Neuronal stem cell (in vitro differentiated cells): ENCODE measurements around the gene CMIP.
A peak's percentile ranks its signal among the peaks of the same experiment; 100 is the strongest.

Source experiments
- DNase-seq: peaks from one replicate; pipeline ENCODE4 v3.0.0-alpha.2; 2013; ENCODE audit warnings: low spot score
- H2AFZ ChIP-seq: one replicate; pipeline ENCODE4 v1.6.1; 2013; ENCODE audit warnings: mild to moderate bottlenecking, low read length, inconsistent platforms
- H2AK5ac ChIP-seq: 2 replicates; pipeline ENCODE4 v1.6.1; 2013; ENCODE audit warnings: low read depth, mild to moderate bottlenecking, inconsistent platforms, low read length, moderate library complexity, mixed read lengths
- H2BK120ac ChIP-seq: 2 replicates; pipeline ENCODE4 v1.6.1; 2013; ENCODE audit warnings: low read depth, mild to moderate bottlenecking, inconsistent platforms, low read length, moderate library complexity, mixed read lengths
- H2BK12ac ChIP-seq: one replicate; pipeline ENCODE4 v1.6.1; 2013; ENCODE audit warnings: low read length, inconsistent platforms
- H2BK15ac ChIP-seq: 2 replicates; pipeline ENCODE4 v1.6.1; 2013; ENCODE audit warnings: mild to moderate bottlenecking, low read length, inconsistent platforms, mixed read lengths
- H2BK5ac ChIP-seq: one replicate; pipeline ENCODE4 v1.6.1; 2013; ENCODE audit warnings: inconsistent platforms, mild to moderate bottlenecking, low read length, moderate library complexity
- H3K14ac ChIP-seq: one replicate; pipeline ENCODE4 v1.6.1; 2013; ENCODE audit warnings: low read length, inconsistent platforms
- H3K18ac ChIP-seq: 2 replicates; pipeline ENCODE4 v1.6.1; 2013; ENCODE audit warnings: low read length, inconsistent platforms
- H3K23ac ChIP-seq: 2 replicates; pipeline ENCODE4 v1.6.1; 2013; ENCODE audit warnings: low read depth, mild to moderate bottlenecking, mixed read lengths, low read length, inconsistent platforms; ENCODE audit not compliant: poor library complexity
- H3K27ac ChIP-seq: replicated peaks from 3 replicates; pipeline ENCODE4 v1.5.1; 2013; ENCODE audit warnings: low read length, inconsistent platforms
- H3K27me3 ChIP-seq, 3 experiments: 2 replicates each; pipeline ENCODE4 v1.6.1; 2013; ENCODE audit warnings: low read length in 3 of 3, mild to moderate bottlenecking in 2 of 3, inconsistent platforms in 1 of 3, low read depth in 1 of 3, mixed read lengths in 1 of 3, moderate library complexity in 1 of 3; ENCODE audit not compliant: control insufficient read depth in 3 of 3, insufficient read depth in 3 of 3
- H3K36me3 ChIP-seq, 2 donors: replicated peaks in 1 of 2; 2 replicates each; pipeline ENCODE4 v1.6.1; 2013; ENCODE audit warnings: low read length in 2 of 2; ENCODE audit not compliant: control insufficient read depth in 2 of 2, insufficient read depth in 2 of 2
- H3K4ac ChIP-seq: 2 replicates; pipeline ENCODE4 v1.6.1; 2013; ENCODE audit warnings: inconsistent platforms, mild to moderate bottlenecking, low read length, moderate library complexity
- H3K4me1 ChIP-seq, 2 donors: 1 replicate in 1 of 2; 2 replicates in 1 of 2; pipeline ENCODE4 v1.6.1; 2013; ENCODE audit warnings: low read length in 2 of 2, low read depth in 1 of 2; ENCODE audit not compliant: control insufficient read depth in 2 of 2, insufficient read depth in 1 of 2
- H3K4me2 ChIP-seq: one replicate; pipeline ENCODE4 v1.6.1; 2013; ENCODE audit warnings: mild to moderate bottlenecking, low read length, inconsistent platforms; ENCODE audit not compliant: insufficient read depth, poor library complexity, severe bottlenecking
- H3K4me3 ChIP-seq, 2 donors: 2 replicates each; pipeline ENCODE4 v1.5.1; 2013; ENCODE audit warnings: low read length in 2 of 2, mild to moderate bottlenecking in 2 of 2, inconsistent platforms in 1 of 2, moderate library complexity in 1 of 2
- H3K79me1 ChIP-seq: one replicate; pipeline ENCODE4 v1.6.1; 2013; ENCODE audit warnings: low read depth, mild to moderate bottlenecking, inconsistent platforms, low read length, moderate library complexity
- H3K9ac ChIP-seq: one replicate; pipeline ENCODE4 v1.6.1; 2013; ENCODE audit warnings: mild to moderate bottlenecking, low read depth, low read length, inconsistent platforms; ENCODE audit not compliant: poor library complexity
- H3K9me3 ChIP-seq, 2 donors: replicated peaks in 1 of 2; 2 replicates each; pipeline versions ENCODE3 to v1.6.1; 2013; ENCODE audit warnings: low read length in 2 of 2, mild to moderate bottlenecking in 2 of 2, inconsistent platforms in 1 of 2, low read depth in 1 of 2, mixed read lengths in 1 of 2, moderate library complexity in 1 of 2; ENCODE audit not compliant: control insufficient read depth in 2 of 2, insufficient read depth in 1 of 2
- H4K8ac ChIP-seq: one replicate; pipeline ENCODE4 v1.6.1; 2013; ENCODE audit warnings: low read depth, mild to moderate bottlenecking, inconsistent platforms, low read length, moderate library complexity
- H4K91ac ChIP-seq: one replicate; pipeline ENCODE4 v1.6.1; 2013; ENCODE audit warnings: low read length, low read depth, mild to moderate bottlenecking, inconsistent platforms; ENCODE audit not compliant: poor library complexity
- WGBS, 2 donors: extraction: QIAGEN DNeasy Blood & Tissue Kit; methylation state at CpG; one replicate each; pipeline ENCODE4 v1.1.7; 2013; ENCODE audit warnings: missing lambda C conversion rate in 2 of 2, mixed read lengths in 1 of 2; ENCODE audit not compliant: insufficient read length in 2 of 2, insufficient replicate concordance in 1 of 2; ENCODE audit errors: extremely low coverage in 2 of 2; 5-methylcytosine and 5-hydroxymethylcytosine counted together

The CMIP gene

DNA sequence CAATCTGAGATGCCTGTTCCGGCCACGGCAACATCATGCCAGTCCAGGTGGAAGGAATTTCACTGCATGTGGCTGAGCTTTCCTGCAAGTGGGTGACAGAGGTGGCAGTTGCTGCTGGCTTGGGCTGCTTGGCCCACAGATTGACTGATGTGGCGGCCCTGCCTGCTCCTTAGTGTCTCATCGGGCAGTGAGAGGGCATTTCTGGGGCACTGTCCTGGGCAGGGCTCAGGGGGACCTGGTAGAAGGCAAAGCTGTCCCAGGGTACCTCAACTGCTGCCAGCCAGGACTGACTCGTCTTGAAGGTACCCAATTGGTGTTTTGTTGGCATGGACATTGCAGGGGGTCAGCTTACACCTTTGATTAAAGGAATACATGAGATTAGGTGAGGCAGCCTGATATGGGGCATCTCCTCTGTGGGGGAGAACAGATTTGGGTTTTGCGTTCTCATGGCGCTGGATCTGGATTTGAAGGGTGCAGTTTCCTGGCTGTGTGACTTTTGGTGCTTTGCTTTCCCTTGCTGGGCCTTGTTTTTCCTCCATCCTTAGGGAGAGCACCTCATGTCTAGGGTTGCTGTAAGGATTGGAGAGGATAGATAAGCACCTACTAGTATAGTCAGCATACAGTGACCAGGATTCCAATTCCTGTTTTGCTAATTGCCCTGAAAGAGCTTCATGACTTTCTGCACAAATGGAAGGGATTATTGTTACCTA is 5.4 kb downstream of the CMIP start:
- H3K27ac ChIP-seq, result no peak overlapping the region
- H3K9ac ChIP-seq, result peak overlapping the region; percentile 9
- H2BK15ac ChIP-seq, result no peak overlapping the region
- H3K4me3 ChIP-seq, result no peak overlapping the region
- H2BK12ac ChIP-seq, result no peak overlapping the region
- peaks cover 21% of the 10 kb centered on the region for H3K79me1 ChIP-seq
- H3K14ac ChIP-seq, result peak overlapping the region; percentile 14
- no peak overlapping the region for H2BK120ac ChIP-seq
- DNase-seq, result no peak
- H2AK5ac ChIP-seq, result no peak overlapping the region
- no peak overlapping the region for H4K91ac ChIP-seq
- no peak overlapping the region for H4K8ac ChIP-seq
- no peaks in the 10 kb centered on the region for H3K36me3 ChIP-seq
- H3K4ac ChIP-seq, result no peak overlapping the region
- H3K27me3 ChIP-seq, result no peaks in the 10 kb centered on the region
- H3K18ac ChIP-seq, result peak overlapping the region; percentile 81
- no CpG with 5 or more reads among the region's 7 CpGs for WGBS, 2 donors
- peak overlapping the region; percentile 61 for H3K23ac ChIP-seq
- H2AFZ ChIP-seq, result no peak overlapping the region
- no peak overlapping the region for H2BK5ac ChIP-seq
- peaks cover 0 to 4% of the 10 kb centered on the region in 2 donors for H3K9me3 ChIP-seq
- H3K4me1 ChIP-seq, result peaks cover 16 to 35% of the 10 kb centered on the region in 2 donors
- H3K4me2 ChIP-seq, result no peak overlapping the region

DNA sequence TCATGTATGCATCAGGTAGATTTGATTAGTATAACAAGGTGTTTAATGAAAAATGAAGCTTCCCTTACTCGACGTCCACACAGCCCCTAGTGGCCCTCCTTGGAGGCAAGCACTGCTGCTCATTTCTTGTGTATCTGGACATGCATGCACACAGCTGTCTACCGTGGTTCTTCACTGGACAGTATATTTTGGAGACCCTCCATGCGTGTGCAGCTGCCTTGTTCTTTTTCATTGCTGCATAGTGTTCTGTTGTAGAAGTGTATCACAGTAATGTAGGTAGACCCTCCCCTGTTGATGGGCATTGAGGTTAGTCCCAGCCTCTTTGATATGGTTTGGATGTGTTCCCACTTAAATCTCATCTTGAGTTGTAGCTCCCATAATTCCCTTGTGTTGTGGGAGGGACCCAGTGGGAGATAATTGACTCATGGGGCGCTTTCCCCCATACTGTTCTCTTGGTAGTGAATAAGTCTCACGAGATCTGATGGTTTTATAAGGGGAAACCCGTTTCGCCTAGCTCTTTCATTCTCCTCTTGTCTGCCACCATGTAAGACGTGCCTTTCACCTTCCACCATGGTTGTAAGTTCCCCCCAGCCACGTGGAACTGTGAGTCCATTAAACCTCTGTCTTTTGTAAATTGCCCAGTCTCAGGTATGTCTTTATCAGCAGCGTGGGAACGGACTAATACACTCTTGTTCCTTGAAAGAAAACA is 6.3 kb downstream of the CMIP start:
- Histone ChIP-seq H3K9me3 (peaks cover 0 to 4% of the 10 kb centered on the region in 2 donors), H3K14ac (no peak overlapping the region), H2BK12ac (no peak overlapping the region), H4K91ac (no peak overlapping the region), H3K23ac (no peak overlapping the region), H4K8ac (no peak overlapping the region), H3K18ac (no peak overlapping the region), H3K4me3 (no peak overlapping the region), H3K4me2 (no peak overlapping the region), H2BK120ac (no peak overlapping the region), H3K79me1 (peaks cover 23% of the 10 kb centered on the region), H3K27me3 (no peaks in the 10 kb centered on the region), H3K27ac (no peak overlapping the region), H2AFZ (no peak overlapping the region), H2BK15ac (no peak overlapping the region), H2BK5ac (no peak overlapping the region), H3K36me3 (no peaks in the 10 kb centered on the region), H2AK5ac (no peak overlapping the region), H3K4me1 (peaks cover 16 to 35% of the 10 kb centered on the region in 2 donors), H3K9ac (no peak overlapping the region), H3K4ac (no peak overlapping the region)
- DNase-seq, result no peak
- no CpG with 5 or more reads among the region's 12 CpGs for WGBS, 2 donors

DNA sequence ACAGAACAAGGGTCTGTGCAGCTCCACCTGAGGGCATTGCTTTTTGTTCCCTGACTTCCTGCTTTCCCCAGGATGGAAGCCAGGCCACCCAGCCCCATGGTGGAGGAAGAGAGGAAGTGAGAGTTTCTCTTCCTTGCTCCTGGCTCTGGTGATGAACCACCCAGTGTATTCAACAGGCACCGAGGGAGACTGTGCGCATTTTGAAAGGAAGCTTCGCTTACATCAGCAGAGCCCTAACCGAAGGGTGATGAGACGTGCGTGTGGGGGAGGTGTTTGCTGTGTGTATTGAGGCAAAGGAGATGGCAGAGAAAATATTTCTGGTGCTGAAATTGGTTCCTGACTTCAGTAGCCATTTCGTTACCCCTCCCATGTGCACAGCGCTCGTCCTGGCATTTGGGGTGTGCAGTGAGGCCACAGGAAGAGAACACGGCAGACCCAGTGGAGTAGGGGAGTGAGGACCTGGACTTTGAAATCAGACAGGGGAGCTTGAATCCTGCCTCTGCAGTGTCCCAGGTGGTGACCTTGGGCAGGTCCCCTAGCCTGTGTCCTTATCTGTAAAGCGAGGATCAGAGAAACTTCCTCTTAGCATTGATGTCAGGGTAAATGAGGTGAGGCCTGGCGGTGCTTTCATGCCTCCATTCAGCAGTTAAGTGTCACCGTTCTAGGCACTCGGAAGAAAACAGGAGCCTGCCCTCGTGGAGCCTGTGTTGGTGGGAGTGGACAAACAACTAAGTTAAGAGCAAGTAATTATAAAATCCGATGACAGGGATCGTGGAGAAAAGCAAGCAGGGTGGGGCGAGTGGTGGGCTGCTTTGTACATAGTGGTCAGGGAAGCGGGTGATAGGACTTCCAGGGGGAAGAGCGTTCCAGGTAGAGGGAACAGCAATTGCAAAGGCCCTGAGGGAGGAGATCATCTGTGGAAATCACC is 7.4 kb downstream of the CMIP start:
- peaks cover 11 to 29% of the 10 kb centered on the region in 2 donors for H3K4me1 ChIP-seq
- H4K8ac ChIP-seq, result no peak overlapping the region
- no peak overlapping the region for H2BK12ac ChIP-seq
- H3K14ac ChIP-seq, result no peak overlapping the region
- no peaks in the 10 kb centered on the region for H3K27me3 ChIP-seq
- DNase-seq, result no peak
- H3K4me2 ChIP-seq, result no peak overlapping the region
- H2AFZ ChIP-seq, result no peak overlapping the region
- H4K91ac ChIP-seq, result no peak overlapping the region
- no peak overlapping the region for H3K4ac ChIP-seq
- H3K9ac ChIP-seq, result no peak overlapping the region
- H2BK120ac ChIP-seq, result no peak overlapping the region
- peaks cover 2 to 8% of the 10 kb centered on the region in 2 donors for H3K36me3 ChIP-seq
- no peak overlapping the region for H3K18ac ChIP-seq
- peaks cover 0 to 4% of the 10 kb centered on the region in 2 donors for H3K9me3 ChIP-seq
- H2AK5ac ChIP-seq, result no peak overlapping the region
- peaks cover 26% of the 10 kb centered on the region for H3K79me1 ChIP-seq
- H2BK5ac ChIP-seq, result no peak overlapping the region
- H3K27ac ChIP-seq, result no peak overlapping the region
- WGBS, 2 donors, result no CpG with 5 or more reads among the region's 20 CpGs
- peak overlapping the region; percentile 29 for H3K23ac ChIP-seq
- H2BK15ac ChIP-seq, result no peak overlapping the region
- no peak overlapping the region for H3K4me3 ChIP-seq
